Liver (tissue), 9 donors: ENCODE measurements around the gene LMCD1. TPM values are rescaled to one million over a fixed set of nuclear protein-coding genes. Genes with fewer than 3 reads are reported as not detected.
A peak's percentile ranks its signal among the peaks of the same experiment; 100 is the strongest.

Experiments used
- DNase-seq: peaks from one replicate; pipeline ENCODE4 v3.0.0-alpha.2; 2017; ENCODE audit warnings: low spot score
- H3K27ac ChIP-seq, 2 donors: one replicate each; pipeline ENCODE4 v1.7.0; 2013; ENCODE audit warnings: inconsistent platforms in 2 of 2, low read length in 2 of 2, control low read depth in 1 of 2, low read depth in 1 of 2, mild to moderate bottlenecking in 1 of 2
- H3K27me3 ChIP-seq, 4 donors: one replicate each; pipeline versions ENCODE4 v1.6.1 to v1.7.0; 2013; ENCODE audit warnings: low read length in 3 of 4, inconsistent platforms in 1 of 4, mild to moderate bottlenecking in 1 of 4, moderate library complexity in 1 of 4; ENCODE audit not compliant: control insufficient read depth in 4 of 4, insufficient read depth in 4 of 4
- H3K36me3 ChIP-seq, 4 donors: one replicate each; pipeline versions ENCODE4 v1.6.1 to v1.7.0; 2013; ENCODE audit warnings: low read length in 3 of 4, mild to moderate bottlenecking in 3 of 4, low read depth in 1 of 4, moderate library complexity in 1 of 4; ENCODE audit not compliant: control insufficient read depth in 4 of 4, insufficient read depth in 3 of 4
- H3K4me1 ChIP-seq, 4 donors: one replicate each; pipeline versions ENCODE4 v1.6.1 to v1.7.0; 2013; ENCODE audit warnings: low read length in 3 of 4, mild to moderate bottlenecking in 3 of 4, moderate library complexity in 1 of 4; ENCODE audit not compliant: control insufficient read depth in 4 of 4, insufficient read depth in 4 of 4
- H3K4me3 ChIP-seq, 3 donors: one replicate each; pipeline versions ENCODE4 v1.6.1 to v1.7.0; 2013; ENCODE audit warnings: low read length in 3 of 3, control low read depth in 1 of 3, low read depth in 1 of 3, mild to moderate bottlenecking in 1 of 3
- H3K9ac ChIP-seq, 2 donors: one replicate each; pipeline ENCODE4 v1.7.0; 2013; ENCODE audit warnings: low read length in 2 of 2, mild to moderate bottlenecking in 2 of 2, moderate library complexity in 2 of 2, control low read depth in 1 of 2, low read depth in 1 of 2
- H3K9me3 ChIP-seq, 4 donors: one replicate each; pipeline versions ENCODE4 v1.6.1 to v1.7.0; 2013; ENCODE audit warnings: low read length in 3 of 4; ENCODE audit not compliant: control insufficient read depth in 4 of 4
- CTCF ChIP-seq: fragments of 150-350 bp; IDR thresholded peaks from 2 replicates; pipeline ENCODE4 v1.5.1; 2017; ENCODE audit warnings: improper control_type of control experiment, low read depth, low read length; ENCODE audit not compliant: missing input control
- EGR1 ChIP-seq, 2 donors: IDR thresholded peaks; 2 replicates each; pipeline ENCODE4 v1.6.1; 2016 to 2018; ENCODE audit warnings: antibody characterized with exemption in 2 of 2, low read depth in 2 of 2
- FOXA2 ChIP-seq: IDR thresholded peaks from 2 replicates; pipeline ENCODE4 v1.6.1; 2016; ENCODE audit warnings: antibody characterized with exemption
- HNF4A ChIP-seq, 2 donors: conservative IDR thresholded peaks; 2 replicates each; pipeline ENCODE4 v1.6.1; 2016; ENCODE audit warnings: antibody characterized with exemption in 2 of 2, mild to moderate bottlenecking in 2 of 2
- HNF4G ChIP-seq: IDR thresholded peaks from 2 replicates; pipeline ENCODE4 v1.6.1; 2016; ENCODE audit warnings: antibody characterized with exemption
- MAX ChIP-seq: IDR thresholded peaks from 2 replicates; pipeline ENCODE4 v1.6.1; 2016; ENCODE audit warnings: antibody characterized with exemption
- NR2F2 ChIP-seq: IDR thresholded peaks from 2 replicates; pipeline ENCODE4 v1.6.1; 2016; ENCODE audit warnings: antibody characterized with exemption
- RAD21 ChIP-seq, 2 donors: IDR thresholded peaks; 2 replicates each; pipeline ENCODE4 v1.6.1; 2016; ENCODE audit warnings: antibody characterized with exemption in 2 of 2, mild to moderate bottlenecking in 2 of 2
- RXRA ChIP-seq, 2 donors: IDR thresholded peaks; 2 replicates each; pipeline ENCODE4 v1.6.1; 2017 to 2018; ENCODE audit warnings: antibody characterized with exemption in 2 of 2, mild to moderate bottlenecking in 1 of 2
- TAF1 ChIP-seq: conservative IDR thresholded peaks from 2 replicates; pipeline ENCODE4 v1.6.1; 2016; ENCODE audit warnings: antibody characterized with exemption, mild to moderate bottlenecking
- YY1 ChIP-seq: IDR thresholded peaks from 2 replicates; pipeline ENCODE4 v1.6.1; 2016; ENCODE audit warnings: antibody characterized with exemption, mild to moderate bottlenecking
- WGBS: extraction: QIAGEN DNeasy Blood & Tissue Kit; methylation state at CpG from one replicate; pipeline ENCODE4 v1.1.7; 2013; 5-methylcytosine and 5-hydroxymethylcytosine counted together
- polyA plus RNA-seq, 2 donors: library from polyadenylated mRNA; stranded (reverse) in 1 of 2; unstranded in 1 of 2; fragments of 200-250 nt in 1 of 2; fragments of >200 nt in 1 of 2; fragmentation: Nextera tagmentation in 1 of 2; extraction: Ambion mirVana in 1 of 2; gene quantifications; one replicate each; pipeline versions ENCODE4 v1.2.1 to v1.2.3, GENCODE V29; 2013 to 2015
- total RNA-seq, 2 donors: library from RNA; depleted of rRNA; stranded (reverse); fragments of >200 nt; gene quantifications; one replicate each; pipeline ENCODE4 v1.2.3, GENCODE V29; 2014
- TF ChIP-seq, protein P1 (sequence below): IDR thresholded peaks from 2 replicates; pipeline ENCODE4 v1.6.1; 2016; ENCODE audit warnings: antibody characterized with exemption
- TF ChIP-seq, protein P2 (sequence below): IDR thresholded peaks from 2 replicates; pipeline ENCODE4 v1.6.1; 2016; ENCODE audit warnings: antibody characterized with exemption, mild to moderate bottlenecking
- donor health status: healthy.
- donor health status: healthy.
- donor health status: healthy.
- donor health status: healthy.
- donor health status: healthy.

Gene LMCD1
- total and polyA plus RNA-seq, 4 donors, result 3.1 to 8.3 (median 6.0) TPM

GRCh38 chr3:8600457-8600856, 98.8 kb downstream of the LMCD1 start (continued):
- no peak for TF ChIP-seq MAX

DNA sequence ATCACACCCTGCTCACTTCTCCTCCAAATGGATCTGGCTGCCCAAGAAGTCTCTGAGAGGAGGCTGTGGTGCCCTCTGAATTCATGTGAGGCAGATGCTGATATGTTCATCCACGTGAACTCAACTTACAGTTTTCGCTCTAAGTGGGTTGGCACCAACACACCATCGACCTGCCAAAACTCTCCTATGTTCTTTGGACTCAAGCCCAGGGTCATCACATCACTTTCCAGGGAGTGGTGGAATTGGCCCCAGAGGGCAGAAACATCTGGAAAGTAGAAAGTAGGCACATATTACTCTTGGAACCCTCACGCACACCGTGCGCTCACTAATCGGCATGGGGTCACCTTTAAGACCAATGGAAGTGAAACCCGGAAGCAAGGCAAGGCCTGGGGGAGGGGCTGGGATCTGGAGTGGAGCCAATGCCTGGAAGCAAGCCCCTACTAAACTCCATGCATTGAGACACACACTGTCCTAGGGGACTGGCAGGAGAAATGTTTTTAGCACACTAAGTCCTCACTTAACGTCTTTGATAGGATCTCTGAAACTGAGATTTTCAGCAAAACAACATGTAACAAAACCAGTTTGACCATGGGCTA, 101.6 kb downstream of the LMCD1 start:
- WGBS, result 47% methylated on average over 9 of the region's 9 CpGs
- no peaks in the 10 kb centered on the region for H3K36me3 ChIP-seq
- no peak overlapping the region for H3K4me3 ChIP-seq

DNA sequence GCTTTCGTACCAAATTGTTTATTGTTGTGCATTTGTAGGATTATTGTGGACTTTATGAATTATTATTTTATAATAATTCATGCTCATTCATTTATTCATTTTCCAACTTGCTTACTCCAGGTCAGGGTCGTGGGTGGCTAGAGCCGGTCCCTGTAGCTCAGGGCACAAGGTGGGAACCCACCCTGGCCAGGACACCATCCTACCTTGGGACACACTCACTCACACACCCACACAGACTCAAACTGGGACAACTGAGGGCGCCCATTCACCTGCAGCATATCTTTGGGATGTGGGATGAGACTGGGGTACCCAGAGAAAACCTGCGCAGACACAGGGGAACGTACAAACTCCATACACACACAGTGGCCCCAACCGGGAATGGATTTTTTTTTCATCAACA, 102.4 kb downstream of the LMCD1 start:
- DNase-seq, result no peak
- Histone ChIP-seq H3K9ac (no peak overlapping the region), H3K27ac (no peak overlapping the region), H3K36me3 (no peaks in the 10 kb centered on the region), H3K4me1 (peaks cover 0 to 3% (median 0%) of the 10 kb centered on the region in 4 donors), H3K27me3 (no peaks in the 10 kb centered on the region), H3K4me3 (no peak overlapping the region), H3K9me3 (no peaks in the 10 kb centered on the region)
- TF ChIP-seq RXRA (IDR thresholded peaks at IDR 0.05) (no peak), TAF1 (no peak), EGR1 (IDR thresholded peaks at IDR 0.05; ENCODE audit: low read depth in 2 of 2) (no peak), HNF4A (conservative IDR thresholded peaks at IDR 0.05) (no peak), HNF4G (no peak), CTCF (no peak), MAX (no peak), FOXA2 (no peak)
- TF ChIP-seq, protein P1, sequence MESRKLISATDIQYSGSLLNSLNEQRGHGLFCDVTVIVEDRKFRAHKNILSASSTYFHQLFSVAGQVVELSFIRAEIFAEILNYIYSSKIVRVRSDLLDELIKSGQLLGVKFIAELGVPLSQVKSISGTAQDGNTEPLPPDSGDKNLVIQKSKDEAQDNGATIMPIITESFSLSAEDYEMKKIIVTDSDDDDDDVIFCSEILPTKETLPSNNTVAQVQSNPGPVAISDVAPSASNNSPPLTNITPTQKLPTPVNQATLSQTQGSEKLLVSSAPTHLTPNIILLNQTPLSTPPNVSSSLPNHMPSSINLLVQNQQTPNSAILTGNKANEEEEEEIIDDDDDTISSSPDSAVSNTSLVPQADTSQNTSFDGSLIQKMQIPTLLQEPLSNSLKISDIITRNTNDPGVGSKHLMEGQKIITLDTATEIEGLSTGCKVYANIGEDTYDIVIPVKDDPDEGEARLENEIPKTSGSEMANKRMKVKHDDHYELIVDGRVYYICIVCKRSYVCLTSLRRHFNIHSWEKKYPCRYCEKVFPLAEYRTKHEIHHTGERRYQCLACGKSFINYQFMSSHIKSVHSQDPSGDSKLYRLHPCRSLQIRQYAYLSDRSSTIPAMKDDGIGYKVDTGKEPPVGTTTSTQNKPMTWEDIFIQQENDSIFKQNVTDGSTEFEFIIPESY, result no peak
- 96% methylated on average over 7 of the region's 7 CpGs for WGBS

More for the DNA sequence above, 101.6 kb downstream of the LMCD1 start:
- H3K4me1 ChIP-seq, result peaks cover 0 to 3% (median 0%) of the 10 kb centered on the region in 4 donors
- H3K27ac ChIP-seq, result no peak overlapping the region
- H3K27me3 ChIP-seq, result no peaks in the 10 kb centered on the region
- no peak overlapping the region for H3K9ac ChIP-seq
- no peaks in the 10 kb centered on the region for H3K9me3 ChIP-seq
- no peak for DNase-seq
- no peak for TF ChIP-seq NR2F2
- TF ChIP-seq, protein P2, sequence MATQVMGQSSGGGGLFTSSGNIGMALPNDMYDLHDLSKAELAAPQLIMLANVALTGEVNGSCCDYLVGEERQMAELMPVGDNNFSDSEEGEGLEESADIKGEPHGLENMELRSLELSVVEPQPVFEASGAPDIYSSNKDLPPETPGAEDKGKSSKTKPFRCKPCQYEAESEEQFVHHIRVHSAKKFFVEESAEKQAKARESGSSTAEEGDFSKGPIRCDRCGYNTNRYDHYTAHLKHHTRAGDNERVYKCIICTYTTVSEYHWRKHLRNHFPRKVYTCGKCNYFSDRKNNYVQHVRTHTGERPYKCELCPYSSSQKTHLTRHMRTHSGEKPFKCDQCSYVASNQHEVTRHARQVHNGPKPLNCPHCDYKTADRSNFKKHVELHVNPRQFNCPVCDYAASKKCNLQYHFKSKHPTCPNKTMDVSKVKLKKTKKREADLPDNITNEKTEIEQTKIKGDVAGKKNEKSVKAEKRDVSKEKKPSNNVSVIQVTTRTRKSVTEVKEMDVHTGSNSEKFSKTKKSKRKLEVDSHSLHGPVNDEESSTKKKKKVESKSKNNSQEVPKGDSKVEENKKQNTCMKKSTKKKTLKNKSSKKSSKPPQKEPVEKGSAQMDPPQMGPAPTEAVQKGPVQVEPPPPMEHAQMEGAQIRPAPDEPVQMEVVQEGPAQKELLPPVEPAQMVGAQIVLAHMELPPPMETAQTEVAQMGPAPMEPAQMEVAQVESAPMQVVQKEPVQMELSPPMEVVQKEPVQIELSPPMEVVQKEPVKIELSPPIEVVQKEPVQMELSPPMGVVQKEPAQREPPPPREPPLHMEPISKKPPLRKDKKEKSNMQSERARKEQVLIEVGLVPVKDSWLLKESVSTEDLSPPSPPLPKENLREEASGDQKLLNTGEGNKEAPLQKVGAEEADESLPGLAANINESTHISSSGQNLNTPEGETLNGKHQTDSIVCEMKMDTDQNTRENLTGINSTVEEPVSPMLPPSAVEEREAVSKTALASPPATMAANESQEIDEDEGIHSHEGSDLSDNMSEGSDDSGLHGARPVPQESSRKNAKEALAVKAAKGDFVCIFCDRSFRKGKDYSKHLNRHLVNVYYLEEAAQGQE, result no peak
- TF ChIP-seq HNF4A (conservative IDR thresholded peaks at IDR 0.05), result peak; percentile 65 to 82
- TF ChIP-seq HNF4G, result peak; percentile 15
- TF ChIP-seq RXRA (IDR thresholded peaks at IDR 0.05), result peak; percentile 41 to 44
- peak in 1 of 2 donors; percentile 62 for TF ChIP-seq RAD21 (IDR thresholded peaks at IDR 0.05)
- TF ChIP-seq, protein P1, result no peak
- no peak for TF ChIP-seq TAF1
- TF ChIP-seq MAX, result no peak
- TF ChIP-seq YY1, result no peak
